Nephron (organoid): ENCODE measurements around the gene UNC5C.

Source experiments
- H3K27ac Mint-ChIP-seq, 3 experiments: 2 replicates each; pipeline ENCODE4 v1.8.0; 2020; ENCODE audit warnings: mixed read lengths in 3 of 3, mild to moderate bottlenecking in 2 of 3, moderate library complexity in 1 of 3
- H3K27me3 Mint-ChIP-seq: 2 replicates; pipeline ENCODE4 v1.8.0; 2021; ENCODE audit warnings: low read depth, mild to moderate bottlenecking, moderate library complexity, mixed read lengths
- H3K36me3 Mint-ChIP-seq: 2 replicates; pipeline ENCODE4 v1.8.0; 2020; ENCODE audit warnings: low read depth, mixed read lengths
- H3K4me1 Mint-ChIP-seq: 2 replicates; pipeline ENCODE4 v1.8.0; 2020; ENCODE audit warnings: mixed read lengths
- H3K4me3 Mint-ChIP-seq, 3 experiments: 2 replicates each; pipeline ENCODE4 v1.8.0; 2020; ENCODE audit warnings: mild to moderate bottlenecking in 3 of 3, mixed read lengths in 3 of 3, moderate library complexity in 2 of 3
- H3K9me3 Mint-ChIP-seq: 2 replicates; pipeline ENCODE4 v1.8.0; 2020; ENCODE audit warnings: mixed read lengths
- CTCF ChIP-seq, 3 experiments: fragments of 200-600 bp; sonication (generic); IDR thresholded peaks; one replicate each; pipeline ENCODE4 v1.5.0; 2021; ENCODE audit warnings: antibody characterized with exemption in 3 of 3; ENCODE audit not compliant: unreplicated experiment in 3 of 3

UNC5C gene

DNA sequence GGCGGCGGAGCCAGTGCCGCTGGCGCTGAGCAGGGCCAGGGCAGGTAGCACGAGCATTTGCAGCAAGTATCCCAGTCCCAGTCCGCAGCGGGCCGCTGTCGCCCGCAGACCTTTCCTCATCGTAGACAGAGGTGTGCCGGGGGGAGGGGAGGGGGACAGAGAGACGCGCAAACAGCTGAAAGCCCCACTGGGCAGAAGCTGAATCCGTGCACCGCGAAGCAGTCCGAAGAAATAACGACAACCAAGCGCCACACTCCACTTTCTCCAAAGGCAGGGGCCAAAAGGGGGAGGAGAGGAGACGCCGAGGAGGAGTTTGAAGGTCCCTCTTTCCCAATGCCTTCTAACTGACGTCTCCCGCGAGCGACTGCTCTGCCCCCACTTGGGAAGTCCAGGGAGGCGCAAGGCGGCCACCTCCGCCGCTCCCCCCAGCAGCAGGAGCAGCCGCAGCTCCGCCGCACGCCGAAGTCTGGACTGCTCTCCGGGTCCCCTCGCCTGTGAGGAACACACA lies at the start of gene UNC5C:
UNC5C (minus strand) TSS at position 236 of the 508 bp plus-strand sequence.
- Mint-ChIP-seq H3K27me3 (peaks cover 26% of the 10 kb centered on the region), H3K4me1 (peaks cover 21% of the 10 kb centered on the region), H3K9me3 (no peaks in the 10 kb centered on the region), H3K4me3 (peak within 1 kb of the TSS; percentile 88 to 97 (median 89)), H3K27ac (peak within 1 kb of the TSS; percentile 88 to 96 (median 93)), H3K36me3 (no peaks in the 10 kb centered on the region)
- peak in 2 of 3 experiments; percentile 10 to 14 for TF ChIP-seq CTCF (IDR thresholded peaks at IDR 0.05; ENCODE audit: unreplicated experiment in 3 of 3)

GRCh38 chr4:95596676-95597075 lies 47.9 kb upstream of the UNC5C start:
- no peak overlapping the region for H3K4me3 Mint-ChIP-seq
- H3K4me1 Mint-ChIP-seq = no peaks in the 10 kb centered on the region
- no peaks in the 10 kb centered on the region for H3K36me3 Mint-ChIP-seq
- no peak for TF ChIP-seq CTCF (IDR thresholded peaks at IDR 0.05; ENCODE audit: unreplicated experiment in 3 of 3)
- no peak overlapping the region for H3K27ac Mint-ChIP-seq
- H3K9me3 Mint-ChIP-seq = no peaks in the 10 kb centered on the region
- no peaks in the 10 kb centered on the region for H3K27me3 Mint-ChIP-seq

GRCh38 chr4:95594629-95595028 lies 45.9 kb upstream of the UNC5C start:
- H3K4me1 Mint-ChIP-seq = no peaks in the 10 kb centered on the region
- no peaks in the 10 kb centered on the region for H3K27me3 Mint-ChIP-seq
- TF ChIP-seq CTCF (IDR thresholded peaks at IDR 0.05; ENCODE audit: unreplicated experiment in 3 of 3) = no peak
- no peaks in the 10 kb centered on the region for H3K36me3 Mint-ChIP-seq
- H3K27ac Mint-ChIP-seq = peak overlapping the region in 1 of 3 experiments; percentile 5
- no peak overlapping the region for H3K4me3 Mint-ChIP-seq
- H3K9me3 Mint-ChIP-seq = no peaks in the 10 kb centered on the region

- H3K27ac Mint-ChIP-seq = peak overlapping the region in 1 of 3 experiments; percentile 5
Measured at GRCh38 chr4:95594013-95594412, 45.2 kb upstream of the UNC5C start.

GRCh38 chr4:95591278-95591677 lies 42.5 kb upstream of the UNC5C start:
- TF ChIP-seq CTCF (IDR thresholded peaks at IDR 0.05; ENCODE audit: unreplicated experiment in 3 of 3) = no peak
- no peaks in the 10 kb centered on the region for H3K4me1 Mint-ChIP-seq
- no peak overlapping the region for H3K27ac Mint-ChIP-seq
- no peak overlapping the region for H3K4me3 Mint-ChIP-seq
- H3K27me3 Mint-ChIP-seq = no peaks in the 10 kb centered on the region
- H3K36me3 Mint-ChIP-seq = no peaks in the 10 kb centered on the region
- H3K9me3 Mint-ChIP-seq = no peaks in the 10 kb centered on the region

More at GRCh38 chr4:95594013-95594412, 45.2 kb upstream of the UNC5C start:
- no peak for TF ChIP-seq CTCF (IDR thresholded peaks at IDR 0.05; ENCODE audit: unreplicated experiment in 3 of 3)
- Mint-ChIP-seq H3K27me3 (no peaks in the 10 kb centered on the region), H3K4me3 (no peak overlapping the region), H3K9me3 (no peaks in the 10 kb centered on the region), H3K4me1 (no peaks in the 10 kb centered on the region), H3K36me3 (no peaks in the 10 kb centered on the region)

DNA sequence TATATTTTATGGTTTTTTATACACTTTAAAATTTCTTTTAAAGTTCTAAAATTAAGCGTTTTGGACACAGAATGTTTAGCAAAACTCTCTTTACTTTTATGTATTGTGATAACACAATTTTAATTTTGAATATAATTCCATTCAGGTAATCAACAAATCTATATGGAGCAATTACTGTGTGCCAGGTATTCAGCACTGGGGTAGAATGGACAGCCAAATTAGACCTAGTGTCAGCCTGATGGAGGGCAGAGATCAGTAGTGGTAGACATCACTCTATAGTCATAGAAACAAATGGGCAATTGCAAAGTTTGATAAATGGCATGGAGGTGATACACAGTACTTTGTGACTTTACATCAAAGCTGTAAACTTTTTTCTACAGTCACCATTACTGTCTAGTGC lies 41.8 kb upstream of the UNC5C start:
- Mint-ChIP-seq H3K27me3 (no peaks in the 10 kb centered on the region), H3K4me1 (no peaks in the 10 kb centered on the region), H3K4me3 (no peak overlapping the region), H3K9me3 (no peaks in the 10 kb centered on the region), H3K36me3 (no peaks in the 10 kb centered on the region), H3K27ac (no peak overlapping the region)
- TF ChIP-seq CTCF (IDR thresholded peaks at IDR 0.05; ENCODE audit: unreplicated experiment in 3 of 3) = no peak
